Fibroblast of villous mesenchyme (primary cell): ENCODE results near the gene PCED1B. TPM values are rescaled to one million over a fixed set of nuclear protein-coding genes. Genes with fewer than 3 reads are reported as not detected.
"Not testable (repeated sequence)": the region's sequence is repeated elsewhere in the genome, so short reads cannot be mapped to it uniquely, and the experiment has no call there.

Source experiments
- DNase-seq: peaks from one replicate; pipeline ENCODE4 v3.0.0-alpha.2; 2010; ENCODE audit warnings: low read depth
- H3K4me3 ChIP-seq: 2 replicates; pipeline ENCODE4 v1.5.1; 2011; ENCODE audit warnings: low read depth, mild to moderate bottlenecking, low read length
- total RNA-seq: library from RNA; depleted of rRNA; stranded (reverse); fragments of >200 nt; gene quantifications from 2 replicates; pipeline ENCODE4 v1.2.3, GENCODE V29; 2012
- TF ChIP-seq, protein P1 (sequence below): IDR thresholded peaks from 2 replicates; pipeline ENCODE4 v1.5.1; 2012; ENCODE audit warnings: low read depth, mild to moderate bottlenecking, low read length; ENCODE audit not compliant: insufficient read depth

PCED1B gene
- total RNA-seq, 1 donor = 1.7 TPM

DNA sequence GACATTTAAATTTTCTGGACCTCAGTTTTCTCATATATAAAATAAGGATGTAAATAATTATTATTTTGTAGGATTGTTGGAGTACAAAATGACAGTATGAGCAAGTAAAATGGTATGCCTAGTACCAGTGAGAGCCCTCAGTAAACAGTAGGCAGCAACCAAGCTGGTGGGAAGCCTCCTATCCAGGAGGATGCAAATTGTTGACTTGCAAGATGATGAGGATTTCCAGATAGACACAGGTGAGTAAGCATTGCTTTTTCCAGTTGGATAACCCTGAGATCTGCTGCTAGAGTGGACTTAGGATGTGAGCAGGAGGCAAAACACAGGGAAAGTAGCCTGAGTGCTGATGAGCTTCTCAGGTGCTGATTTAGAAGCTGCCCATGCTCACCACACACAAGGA lies 28.5 kb downstream of the PCED1B start:
- TF ChIP-seq, protein P1, sequence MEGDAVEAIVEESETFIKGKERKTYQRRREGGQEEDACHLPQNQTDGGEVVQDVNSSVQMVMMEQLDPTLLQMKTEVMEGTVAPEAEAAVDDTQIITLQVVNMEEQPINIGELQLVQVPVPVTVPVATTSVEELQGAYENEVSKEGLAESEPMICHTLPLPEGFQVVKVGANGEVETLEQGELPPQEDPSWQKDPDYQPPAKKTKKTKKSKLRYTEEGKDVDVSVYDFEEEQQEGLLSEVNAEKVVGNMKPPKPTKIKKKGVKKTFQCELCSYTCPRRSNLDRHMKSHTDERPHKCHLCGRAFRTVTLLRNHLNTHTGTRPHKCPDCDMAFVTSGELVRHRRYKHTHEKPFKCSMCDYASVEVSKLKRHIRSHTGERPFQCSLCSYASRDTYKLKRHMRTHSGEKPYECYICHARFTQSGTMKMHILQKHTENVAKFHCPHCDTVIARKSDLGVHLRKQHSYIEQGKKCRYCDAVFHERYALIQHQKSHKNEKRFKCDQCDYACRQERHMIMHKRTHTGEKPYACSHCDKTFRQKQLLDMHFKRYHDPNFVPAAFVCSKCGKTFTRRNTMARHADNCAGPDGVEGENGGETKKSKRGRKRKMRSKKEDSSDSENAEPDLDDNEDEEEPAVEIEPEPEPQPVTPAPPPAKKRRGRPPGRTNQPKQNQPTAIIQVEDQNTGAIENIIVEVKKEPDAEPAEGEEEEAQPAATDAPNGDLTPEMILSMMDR = no peak
- no peak overlapping the region for H3K4me3 ChIP-seq
- no peak for DNase-seq

DNA sequence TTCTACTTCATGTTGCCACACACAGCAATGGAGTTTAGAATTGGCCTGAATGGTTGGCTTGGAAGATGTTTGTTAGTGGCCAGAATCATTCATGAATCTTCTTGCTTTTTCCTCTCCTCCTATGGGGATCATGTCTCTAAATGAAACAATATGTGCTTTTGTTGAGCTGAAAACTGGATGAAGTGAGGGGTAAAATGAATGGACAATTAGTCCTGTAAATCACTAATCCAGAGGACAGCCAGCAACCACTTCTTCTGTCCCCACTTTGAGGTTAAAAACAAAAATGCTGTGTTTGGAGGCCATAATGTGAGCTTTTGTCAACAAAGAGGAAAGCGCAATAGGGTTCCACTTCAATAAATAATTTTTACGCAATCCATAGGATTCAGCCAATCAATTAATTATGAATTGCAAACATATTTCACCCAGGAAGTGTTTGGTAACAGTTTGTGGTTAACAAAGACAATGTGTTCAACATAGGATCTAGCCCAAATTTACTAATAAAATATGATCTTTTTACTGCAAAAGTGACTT lies 30.7 kb downstream of the PCED1B start:
- TF ChIP-seq, protein P1 = no peak
- DNase-seq = no peak
- H3K4me3 ChIP-seq = no peak overlapping the region

DNA sequence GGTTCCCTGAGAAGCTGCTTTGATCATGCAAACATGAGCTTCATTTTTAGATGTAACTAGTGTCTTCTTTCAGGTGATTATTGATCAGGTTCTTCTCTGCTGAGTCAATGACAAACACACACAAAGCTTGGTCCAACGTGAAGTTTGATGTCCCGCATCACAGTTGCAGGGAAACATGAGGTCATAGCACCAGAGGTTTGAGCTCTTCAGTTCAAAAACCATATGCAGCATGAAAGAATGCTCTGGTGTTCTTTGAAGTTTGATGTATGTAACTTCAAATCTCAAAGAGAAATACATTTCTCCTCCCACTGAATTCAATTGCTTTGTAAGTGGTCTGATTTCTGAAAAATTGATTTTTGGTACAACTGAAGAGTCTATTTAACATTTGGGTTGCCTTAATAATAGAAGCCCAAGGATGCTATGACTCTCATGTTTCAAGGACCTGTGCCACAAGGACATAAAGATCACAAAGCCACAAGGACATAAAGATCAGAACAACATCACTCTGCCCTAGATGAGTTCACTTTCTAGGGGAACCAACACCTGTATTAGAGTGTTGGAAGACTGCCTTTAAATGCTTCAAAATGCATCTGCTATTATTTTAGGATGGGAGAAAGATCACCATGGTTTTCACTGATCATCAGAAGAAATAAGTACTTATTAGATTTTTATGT lies 31.4 kb downstream of the PCED1B start:
- H3K4me3 ChIP-seq = no peak overlapping the region
- no peak for DNase-seq
- TF ChIP-seq, protein P1 = no peak

DNA sequence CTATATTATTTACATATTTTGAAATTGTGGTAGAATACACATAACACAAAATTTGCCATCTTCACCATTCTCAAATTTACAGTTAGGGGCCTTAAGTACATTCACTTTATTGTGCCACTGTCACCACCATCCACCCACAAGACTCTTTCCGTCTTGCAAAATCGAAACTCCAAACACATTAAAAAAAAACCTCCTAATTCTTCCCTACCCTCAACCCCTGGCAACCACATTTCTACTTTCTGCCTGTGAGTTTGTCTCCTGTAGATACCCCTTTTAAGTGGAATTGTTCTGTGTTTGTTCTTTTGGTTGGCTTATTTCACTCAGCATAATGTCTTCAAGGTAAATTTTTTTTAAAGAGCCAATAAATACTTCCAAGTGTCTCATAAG lies 32.0 kb downstream of the PCED1B start:
- TF ChIP-seq, protein P1 = no peak
- no peak for DNase-seq

DNA sequence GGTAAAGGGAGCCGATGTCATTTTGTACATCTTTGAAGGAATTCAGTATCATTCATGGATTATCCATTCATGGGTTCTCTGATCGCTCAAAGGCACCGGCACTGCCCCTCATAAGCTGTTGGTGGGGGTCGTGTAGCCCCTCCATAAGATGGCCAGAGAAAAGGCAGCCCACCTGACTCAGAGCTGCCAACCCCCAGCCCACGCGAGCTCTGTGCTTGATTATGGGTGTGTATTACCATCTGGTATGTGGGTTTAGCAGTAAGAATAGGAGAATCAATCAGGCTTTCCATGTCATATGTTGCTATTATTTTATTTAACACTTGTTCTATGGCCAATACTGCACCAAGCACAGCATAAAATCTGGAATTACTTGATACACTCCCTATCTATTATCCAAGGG lies 32.4 kb downstream of the PCED1B start:
- no peak for DNase-seq
- TF ChIP-seq, protein P1 = no peak
- no peak overlapping the region for H3K4me3 ChIP-seq

More for the DNA sequence above, 32.0 kb downstream of the PCED1B start:
- H3K4me3 ChIP-seq = no peak overlapping the region

DNA sequence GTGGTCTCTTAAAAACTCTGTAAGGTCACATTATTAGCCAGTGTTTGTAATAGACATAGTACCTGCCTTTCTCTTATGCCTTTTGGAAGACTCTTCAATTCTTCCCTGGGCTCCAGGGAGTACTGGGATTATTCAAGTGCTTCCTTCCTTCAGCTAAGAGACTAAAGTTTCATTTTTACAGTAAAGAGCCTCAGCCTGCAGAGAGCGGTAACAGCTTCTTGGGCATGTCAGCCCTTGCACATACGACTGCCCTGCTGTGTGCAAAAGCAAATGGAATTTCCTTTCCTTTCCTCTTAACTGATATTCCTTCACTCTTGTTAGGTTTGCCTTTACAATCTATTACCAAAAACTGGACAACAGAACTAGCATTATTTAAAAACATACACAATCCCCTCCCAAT lies 33.3 kb downstream of the PCED1B start:
- TF ChIP-seq, protein P1 = no peak
- no peak for DNase-seq
- no peak overlapping the region for H3K4me3 ChIP-seq

DNA sequence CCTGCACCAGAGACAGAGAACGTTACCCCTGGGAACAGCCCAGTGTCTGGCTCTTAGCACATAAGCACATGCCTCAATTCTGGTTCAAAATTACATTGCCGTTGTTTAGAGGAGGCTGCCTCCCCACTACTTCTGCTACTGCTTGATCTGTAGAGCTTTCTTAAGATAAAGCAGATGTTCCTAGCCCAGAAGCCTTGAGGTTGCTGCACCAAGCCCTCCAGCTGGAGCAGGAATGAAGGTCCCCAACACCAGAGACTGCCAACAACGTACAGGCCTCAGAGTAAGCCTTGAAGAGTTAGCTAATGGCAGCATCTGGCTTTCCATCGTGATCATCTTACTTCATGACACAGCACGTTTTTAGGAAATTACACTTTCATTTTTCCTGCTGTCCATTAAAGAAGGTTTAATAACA lies 35.1 kb downstream of the PCED1B start:
- peak; percentile 37 for DNase-seq
- TF ChIP-seq, protein P1 = no peak
- H3K4me3 ChIP-seq = no peak overlapping the region

DNA sequence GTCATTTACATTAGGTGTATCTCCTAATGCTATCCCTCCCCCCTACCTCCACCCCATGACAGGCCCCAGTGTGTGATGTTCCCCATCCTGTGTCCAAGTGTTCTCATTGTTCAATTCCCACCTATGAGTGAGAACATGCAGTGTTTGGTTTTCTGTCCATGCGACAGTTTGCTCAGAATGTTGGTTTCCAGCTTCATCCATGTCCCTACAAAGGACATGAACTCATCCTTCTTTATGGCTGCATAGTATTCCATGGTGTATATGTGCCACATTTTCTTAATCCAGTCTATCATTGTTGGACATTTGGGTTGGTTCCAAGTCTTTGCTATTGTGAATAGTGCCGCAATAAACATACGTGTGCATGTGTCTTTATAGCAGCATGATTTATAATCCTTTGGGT lies 37.9 kb downstream of the PCED1B start:
- DNase-seq = not testable (repeated sequence)

More for the DNA sequence above, 37.9 kb downstream of the PCED1B start:
- H3K4me3 ChIP-seq = not testable (repeated sequence)
